Testis (tissue), 3 donors: ENCODE measurements around the gene NTM. TPM values are rescaled to one million over a fixed set of nuclear protein-coding genes. Genes with fewer than 3 reads are reported as not detected.

Source experiments
- DNase-seq: peaks from one replicate; pipeline ENCODE4 v3.0.0-alpha.2; 2019
- H3K27ac ChIP-seq, 2 donors: fragments of 200-600 bp; sonication (generic); one replicate each; pipeline ENCODE4 v1.5.1; 2019
- H3K27me3 ChIP-seq: fragments of 200-600 bp; sonication (generic); one replicate; pipeline ENCODE4 v1.5.1; 2019
- H3K36me3 ChIP-seq: fragments of 200-600 bp; sonication (generic); one replicate; pipeline ENCODE4 v1.5.1; 2017; ENCODE audit warnings: low read depth; ENCODE audit errors: missing control alignments
- H3K4me1 ChIP-seq: fragments of 200-600 bp; sonication (generic); one replicate; pipeline ENCODE4 v1.5.1; 2019
- H3K4me3 ChIP-seq, 2 donors: fragments of 200-600 bp; sonication (generic); one replicate each; pipeline ENCODE4 v1.5.1; 2017 to 2019
- H3K9me3 ChIP-seq: fragments of 200-600 bp; sonication (generic); one replicate; pipeline ENCODE4 v1.5.1; 2017
- POLR2A ChIP-seq: fragments of 450-650 bp; IDR thresholded peaks from one replicate; pipeline ENCODE4 v1.6.1; 2017; ENCODE audit warnings: antibody characterized with exemption, mild to moderate bottlenecking, moderate library complexity
- WGBS, 2 donors: methylation state at CpG; one replicate each; pipeline ENCODE4 v1.1.5; 2018; 5-methylcytosine and 5-hydroxymethylcytosine counted together
- intact Hi-C: fragments of 100-400 bp; cut with DNase I; formaldehyde crosslinking; loops from one replicate; pipeline ENCODE4 v1.15.1; 2023; ENCODE audit warnings: low total_unique reads
- polyA plus RNA-seq: library from polyadenylated mRNA; stranded (reverse); fragments of 350-450 nt; fragmentation: Illumina TruSeq; extraction: RNeasy Lipid Tissue Mini Kit (QIAGEN cat#74804); gene quantifications from one replicate; pipeline ENCODE4 v1.2.3, GENCODE V29; 2014; ENCODE audit warnings: low read depth, low replicate concordance; ENCODE audit not compliant: insufficient read depth
- total RNA-seq, 2 donors: library from RNA; depleted of rRNA; stranded (reverse); fragments of >200 nt; gene quantifications; one replicate each; pipeline ENCODE4 v1.2.3, GENCODE V29; 2016
- TF ChIP-seq, protein P1 (sequence below), 3 experiments: fragments of 450-650 bp in 2 of 3; fragments of 200-600 bp in 1 of 3; sonication (generic) in 1 of 3; IDR thresholded peaks; one replicate each; pipeline ENCODE4 v1.5.1; 2016 to 2019; ENCODE audit warnings: antibody characterized with exemption in 3 of 3, mild to moderate bottlenecking in 2 of 3, moderate library complexity in 1 of 3

The NTM gene
- total and polyA plus RNA-seq, 3 donors from 2014 or later: 1.7 to 4.5 (median 1.8) TPM

GRCh38 chr11:132084433-132084832 is 714.0 kb downstream of the NTM start:
- Histone ChIP-seq H3K4me3 (no peak overlapping the region), H3K4me1 (no peaks in the 10 kb centered on the region), H3K36me3 (no peaks in the 10 kb centered on the region), H3K9me3 (no peaks in the 10 kb centered on the region), H3K27me3 (no peaks in the 10 kb centered on the region), H3K27ac (no peak overlapping the region)
- intact Hi-C loops: no loop called here
- no peak for DNase-seq
- no peak for TF ChIP-seq POLR2A
- TF ChIP-seq, protein P1, sequence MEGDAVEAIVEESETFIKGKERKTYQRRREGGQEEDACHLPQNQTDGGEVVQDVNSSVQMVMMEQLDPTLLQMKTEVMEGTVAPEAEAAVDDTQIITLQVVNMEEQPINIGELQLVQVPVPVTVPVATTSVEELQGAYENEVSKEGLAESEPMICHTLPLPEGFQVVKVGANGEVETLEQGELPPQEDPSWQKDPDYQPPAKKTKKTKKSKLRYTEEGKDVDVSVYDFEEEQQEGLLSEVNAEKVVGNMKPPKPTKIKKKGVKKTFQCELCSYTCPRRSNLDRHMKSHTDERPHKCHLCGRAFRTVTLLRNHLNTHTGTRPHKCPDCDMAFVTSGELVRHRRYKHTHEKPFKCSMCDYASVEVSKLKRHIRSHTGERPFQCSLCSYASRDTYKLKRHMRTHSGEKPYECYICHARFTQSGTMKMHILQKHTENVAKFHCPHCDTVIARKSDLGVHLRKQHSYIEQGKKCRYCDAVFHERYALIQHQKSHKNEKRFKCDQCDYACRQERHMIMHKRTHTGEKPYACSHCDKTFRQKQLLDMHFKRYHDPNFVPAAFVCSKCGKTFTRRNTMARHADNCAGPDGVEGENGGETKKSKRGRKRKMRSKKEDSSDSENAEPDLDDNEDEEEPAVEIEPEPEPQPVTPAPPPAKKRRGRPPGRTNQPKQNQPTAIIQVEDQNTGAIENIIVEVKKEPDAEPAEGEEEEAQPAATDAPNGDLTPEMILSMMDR (IDR thresholded peaks at IDR 0.05): no peak

- Histone ChIP-seq H3K4me1 (no peaks in the 10 kb centered on the region), H3K4me3 (no peak overlapping the region), H3K36me3 (no peaks in the 10 kb centered on the region), H3K27me3 (no peaks in the 10 kb centered on the region), H3K27ac (no peak overlapping the region), H3K9me3 (no peaks in the 10 kb centered on the region)
- intact Hi-C loops: no loop called here
- 75 to 78% methylated on average over 1 of the region's 1 CpG for WGBS, 2 donors
- DNase-seq: no peak
- TF ChIP-seq, protein P1 (IDR thresholded peaks at IDR 0.05): no peak
- no peak for TF ChIP-seq POLR2A
Measured at GRCh38 chr11:132087148-132087547, 716.7 kb downstream of the NTM start.

DNA sequence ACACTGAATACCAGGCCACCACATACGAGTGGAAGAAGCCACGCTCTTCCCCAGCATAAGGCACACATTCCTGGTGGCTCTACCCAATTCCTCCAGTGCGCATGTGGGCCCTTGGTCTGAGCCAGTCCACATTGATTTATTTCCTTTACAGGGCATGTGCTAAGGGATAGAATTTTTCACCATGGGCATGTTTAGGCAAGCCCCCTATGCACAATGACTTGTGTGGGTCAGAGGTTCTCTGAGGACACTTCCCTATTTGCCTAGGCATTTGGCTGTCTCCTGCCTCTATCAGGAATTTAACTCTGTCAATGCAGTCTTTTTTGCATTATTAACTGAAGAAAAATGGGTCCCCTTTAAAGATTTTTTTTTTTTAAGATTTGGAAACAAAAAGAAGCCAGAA is 718.1 kb downstream of the NTM start:
- no peaks in the 10 kb centered on the region for H3K27me3 ChIP-seq
- DNase-seq: no peak
- WGBS, 2 donors: 90 to 94% methylated on average over 3 of the region's 3 CpGs
- no peak overlapping the region for H3K27ac ChIP-seq
- no peaks in the 10 kb centered on the region for H3K4me1 ChIP-seq
- intact Hi-C loops: no loop called here
- H3K9me3 ChIP-seq: no peaks in the 10 kb centered on the region
- H3K4me3 ChIP-seq: no peak overlapping the region
- TF ChIP-seq, protein P1 (IDR thresholded peaks at IDR 0.05): no peak
- no peak for TF ChIP-seq POLR2A
- H3K36me3 ChIP-seq: no peaks in the 10 kb centered on the region

- H3K4me3 ChIP-seq: no peak overlapping the region
- H3K27me3 ChIP-seq: no peaks in the 10 kb centered on the region
- WGBS, 2 donors: 70 to 77% methylated on average over 7 of the region's 7 CpGs
- no peak overlapping the region for H3K27ac ChIP-seq
- intact Hi-C loops: no loop called here
- H3K4me1 ChIP-seq: no peaks in the 10 kb centered on the region
- H3K36me3 ChIP-seq: no peaks in the 10 kb centered on the region
- DNase-seq: no peak
- no peaks in the 10 kb centered on the region for H3K9me3 ChIP-seq
- no peak for TF ChIP-seq POLR2A
- TF ChIP-seq, protein P1 (IDR thresholded peaks at IDR 0.05): no peak
Measured at GRCh38 chr11:132093536-132094259, 723.3 kb downstream of the NTM start.

DNA sequence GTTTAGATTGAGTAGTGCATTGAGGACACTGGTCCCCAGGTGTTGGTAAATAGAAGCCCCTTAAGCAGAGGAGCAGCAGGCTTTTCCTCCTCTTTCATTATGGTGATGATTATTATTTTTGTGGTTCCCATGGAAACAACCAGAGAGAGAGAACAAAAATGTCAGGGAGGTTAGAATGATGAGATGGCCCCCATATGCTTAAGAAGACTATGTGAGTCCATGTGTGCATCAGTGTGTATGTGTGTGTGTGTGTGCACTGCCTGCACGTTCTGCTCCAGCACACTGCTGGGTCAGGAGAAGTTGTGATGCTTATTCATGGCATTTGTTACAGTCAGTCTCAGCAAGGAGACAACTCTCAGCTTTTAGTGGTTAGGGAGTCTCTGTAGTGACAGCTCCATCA is 724.2 kb downstream of the NTM start:
- H3K27me3 ChIP-seq: no peaks in the 10 kb centered on the region
- no peak for TF ChIP-seq POLR2A
- DNase-seq: no peak
- intact Hi-C loops: no loop called here
- H3K4me1 ChIP-seq: no peaks in the 10 kb centered on the region
- H3K27ac ChIP-seq: no peak overlapping the region
- no peaks in the 10 kb centered on the region for H3K9me3 ChIP-seq
- 20 to 38% methylated on average over 1 of the region's 1 CpG for WGBS, 2 donors
- no peaks in the 10 kb centered on the region for H3K36me3 ChIP-seq
- no peak overlapping the region for H3K4me3 ChIP-seq
